NT2/D1 (cell line): Measurements from ENCODE around the gene SHE.

Experiments used
- DNase-seq: peaks from one replicate; pipeline ENCODE4 v3.0.0-alpha.2; 2011; ENCODE audit warnings: low read depth, low spot score
- H3K27me3 ChIP-seq: 2 replicates; pipeline ENCODE4 v1.6.0; 2011; ENCODE audit warnings: mild to moderate bottlenecking; ENCODE audit not compliant: insufficient read length, insufficient read depth
- H3K36me3 ChIP-seq: 2 replicates; pipeline ENCODE4 v1.6.1; 2011; ENCODE audit warnings: mild to moderate bottlenecking, low read length, mixed read lengths; ENCODE audit not compliant: insufficient read depth, insufficient read length
- H3K4me1 ChIP-seq: 2 replicates; pipeline ENCODE4 v1.5.1; 2011; ENCODE audit not compliant: insufficient read depth, insufficient read length
- H3K4me3 ChIP-seq: 2 replicates; pipeline ENCODE4 v1.5.1; 2011; ENCODE audit warnings: low read depth; ENCODE audit not compliant: insufficient read length
- H3K9ac ChIP-seq: 2 replicates; pipeline ENCODE4 v1.6.0; 2011; ENCODE audit warnings: low read depth; ENCODE audit not compliant: insufficient read length
- H3K9me3 ChIP-seq: 2 replicates; pipeline ENCODE4 v1.5.1; 2011; ENCODE audit warnings: mild to moderate bottlenecking, low read length; ENCODE audit not compliant: insufficient read depth
- SUZ12 ChIP-seq: IDR thresholded peaks from 2 replicates; pipeline ENCODE4 v1.6.1; 2011; ENCODE audit not compliant: insufficient read length, insufficient read depth; ENCODE audit errors: extremely low read depth
- YY1 ChIP-seq: IDR thresholded peaks from 2 replicates; pipeline ENCODE4 v1.6.1; 2011; ENCODE audit not compliant: insufficient read length, insufficient read depth
- ZNF274 ChIP-seq: IDR thresholded peaks from 2 replicates; pipeline ENCODE4 v1.6.1; 2011; ENCODE audit warnings: mild to moderate bottlenecking, low read depth, low read length

The SHE gene

GRCh38 chr1:154433161-154433764, 68.9 kb downstream of the SHE start:
- peaks cover 4% of the 10 kb centered on the region for H3K36me3 ChIP-seq
- peaks cover 41% of the 10 kb centered on the region for H3K4me1 ChIP-seq
- no peaks in the 10 kb centered on the region for H3K9me3 ChIP-seq
- no peak for DNase-seq
- peak overlapping the region; percentile 65 for H3K9ac ChIP-seq
- TF ChIP-seq YY1 = no peak
- no peak for TF ChIP-seq SUZ12
- TF ChIP-seq ZNF274 = no peak
- H3K4me3 ChIP-seq = no peak overlapping the region
- H3K27me3 ChIP-seq = no peaks in the 10 kb centered on the region

- no peak for DNase-seq
- no peak for TF ChIP-seq YY1
- no peak for TF ChIP-seq ZNF274
- TF ChIP-seq SUZ12 = no peak
- H3K27me3 ChIP-seq = no peaks in the 10 kb centered on the region
- no peak overlapping the region for H3K9ac ChIP-seq
- no peaks in the 10 kb centered on the region for H3K9me3 ChIP-seq
- peaks cover 39% of the 10 kb centered on the region for H3K4me1 ChIP-seq
- no peak overlapping the region for H3K4me3 ChIP-seq
- H3K36me3 ChIP-seq = peaks cover 4% of the 10 kb centered on the region
Observed at GRCh38 chr1:154431586-154432373, 70.4 kb downstream of the SHE start.

- TF ChIP-seq ZNF274 (no peak), YY1 (no peak), SUZ12 (no peak)
- DNase-seq = peak; percentile 88
- H3K9me3 ChIP-seq = no peaks in the 10 kb centered on the region
- H3K27me3 ChIP-seq = no peaks in the 10 kb centered on the region
- peaks cover 39% of the 10 kb centered on the region for H3K4me1 ChIP-seq
- no peak overlapping the region for H3K4me3 ChIP-seq
- peaks cover 3% of the 10 kb centered on the region for H3K36me3 ChIP-seq
- peak overlapping the region; percentile 12 for H3K9ac ChIP-seq
Observed at GRCh38 chr1:154430903-154431302, 71.3 kb downstream of the SHE start.

GRCh38 chr1:154429841-154430611, 72.2 kb downstream of the SHE start:
- DNase-seq = no peak
- peaks cover 37% of the 10 kb centered on the region for H3K4me1 ChIP-seq

More at GRCh38 chr1:154429841-154430611, 72.2 kb downstream of the SHE start:
- Histone ChIP-seq H3K27me3 (no peaks in the 10 kb centered on the region), H3K36me3 (no peaks in the 10 kb centered on the region), H3K9me3 (no peaks in the 10 kb centered on the region), H3K4me3 (no peak overlapping the region), H3K9ac (peak overlapping the region; percentile 37)
- TF ChIP-seq ZNF274 (no peak), YY1 (no peak), SUZ12 (no peak)
